Measurements from ENCODE around the gene MKX. TPM values are rescaled to one million over a fixed set of nuclear protein-coding genes. Genes with fewer than 3 reads are reported as not detected.

MKX gene
- total RNA-seq, 1 experiment from 2014 or later = 27.5 TPM

DNA sequence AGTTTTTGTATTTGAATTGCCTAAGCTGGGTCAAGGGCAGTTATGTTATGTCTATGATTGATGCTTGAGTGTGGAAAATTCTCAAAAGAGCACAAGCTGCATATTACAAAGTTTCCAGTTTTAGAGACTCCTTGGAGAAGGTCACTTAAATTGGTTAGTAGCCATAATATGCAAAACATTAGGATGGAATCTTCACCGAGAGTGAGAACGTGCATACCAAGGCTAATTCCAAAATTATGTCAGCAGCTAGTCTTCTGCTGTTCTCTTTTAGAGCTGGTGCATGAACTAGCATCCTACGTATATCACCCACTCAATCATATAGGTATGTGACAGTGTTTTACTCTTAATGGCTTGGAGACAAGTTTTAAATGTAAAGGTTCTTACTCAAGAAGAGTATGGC, 49.2 kb downstream of the MKX start (continued):
- TF ChIP-seq, protein P1, sequence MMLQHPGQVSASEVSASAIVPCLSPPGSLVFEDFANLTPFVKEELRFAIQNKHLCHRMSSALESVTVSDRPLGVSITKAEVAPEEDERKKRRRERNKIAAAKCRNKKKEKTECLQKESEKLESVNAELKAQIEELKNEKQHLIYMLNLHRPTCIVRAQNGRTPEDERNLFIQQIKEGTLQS (IDR thresholded peaks at IDR 0.05) = no peak
- no peak for TF ChIP-seq JUND (IDR thresholded peaks at IDR 0.05)
- TF ChIP-seq, protein P2, sequence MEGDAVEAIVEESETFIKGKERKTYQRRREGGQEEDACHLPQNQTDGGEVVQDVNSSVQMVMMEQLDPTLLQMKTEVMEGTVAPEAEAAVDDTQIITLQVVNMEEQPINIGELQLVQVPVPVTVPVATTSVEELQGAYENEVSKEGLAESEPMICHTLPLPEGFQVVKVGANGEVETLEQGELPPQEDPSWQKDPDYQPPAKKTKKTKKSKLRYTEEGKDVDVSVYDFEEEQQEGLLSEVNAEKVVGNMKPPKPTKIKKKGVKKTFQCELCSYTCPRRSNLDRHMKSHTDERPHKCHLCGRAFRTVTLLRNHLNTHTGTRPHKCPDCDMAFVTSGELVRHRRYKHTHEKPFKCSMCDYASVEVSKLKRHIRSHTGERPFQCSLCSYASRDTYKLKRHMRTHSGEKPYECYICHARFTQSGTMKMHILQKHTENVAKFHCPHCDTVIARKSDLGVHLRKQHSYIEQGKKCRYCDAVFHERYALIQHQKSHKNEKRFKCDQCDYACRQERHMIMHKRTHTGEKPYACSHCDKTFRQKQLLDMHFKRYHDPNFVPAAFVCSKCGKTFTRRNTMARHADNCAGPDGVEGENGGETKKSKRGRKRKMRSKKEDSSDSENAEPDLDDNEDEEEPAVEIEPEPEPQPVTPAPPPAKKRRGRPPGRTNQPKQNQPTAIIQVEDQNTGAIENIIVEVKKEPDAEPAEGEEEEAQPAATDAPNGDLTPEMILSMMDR (IDR thresholded peaks at IDR 0.05 in 2 of 3, conservative IDR thresholded peaks at IDR 0.05 in 1 of 3; ENCODE audit: borderline replicate concordance in 1 of 3, insufficient read depth in 1 of 3, low read depth in 2 of 3, low read length in 2 of 3) = no peak
- no peak for TF ChIP-seq CBX3 (IDR thresholded peaks at IDR 0.05; ENCODE audit: low read depth)

DNA sequence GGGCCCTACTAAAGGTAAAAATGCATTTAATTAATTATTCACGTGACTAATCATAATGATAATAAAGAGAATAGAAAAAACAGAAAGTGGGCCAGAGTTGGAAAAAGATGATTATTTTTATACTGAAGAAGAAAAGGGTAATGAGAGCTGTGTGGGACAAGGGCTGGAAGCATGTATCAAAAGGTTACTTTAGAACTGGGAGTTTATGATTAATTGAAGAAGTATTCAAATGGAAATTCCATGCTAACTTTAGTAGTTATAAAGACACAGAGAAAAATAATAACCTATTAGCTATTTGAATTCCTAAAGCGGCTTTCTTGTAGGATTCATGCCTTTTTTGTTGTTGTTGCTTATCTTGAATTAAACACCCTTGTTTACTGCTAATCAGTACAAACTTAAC, 49.9 kb downstream of the MKX start:
- Histone ChIP-seq H3K27ac (ENCODE audit: low read depth, low read length) (no peak overlapping the region), H3K9ac (ENCODE audit: low read length) (no peak overlapping the region), H3K4me2 (ENCODE audit: low read length) (no peak overlapping the region), H3K9me2 (ENCODE audit: insufficient read depth) (no peaks in the 10 kb centered on the region), H3K4me3 (replicated peaks in 1 of 2; ENCODE audit: low read depth in 1 of 2, low read length in 2 of 2) (no peak overlapping the region), H3K79me2 (ENCODE audit: insufficient read depth, low read length) (peaks cover 17% of the 10 kb centered on the region), H2AFZ (ENCODE audit: low read depth, low read length, poor library complexity, severe bottlenecking) (no peak overlapping the region), H3K36me3 (ENCODE audit: control insufficient read depth in 1 of 2, insufficient read depth in 2 of 2, low read length in 2 of 2) (no peaks in the 10 kb centered on the region), H3K4me1 (ENCODE audit: control insufficient read depth in 1 of 2, insufficient read depth in 2 of 2, low read length in 2 of 2) (no peaks in the 10 kb centered on the region), H3K27me3 (ENCODE audit: insufficient read depth, low read length) (no peaks in the 10 kb centered on the region), H4K20me1 (ENCODE audit: insufficient read depth) (no peaks in the 10 kb centered on the region), H3K9me3 (ENCODE audit: control insufficient read depth in 1 of 2, insufficient read depth in 1 of 2, low read depth in 1 of 2, low read length in 2 of 2) (no peaks in the 10 kb centered on the region)
- CTCF ChIA-PET = interaction anchor here (1.0 kb wide), 1 partner anchor 14 kb away, joined by 3 read pairs; no protein-coding TSS in a partner anchor
- intact Hi-C loops (cut with micrococcal nuclease) = no loop called here
- POLR2A ChIA-PET = interaction anchor here (0.6 kb wide), 1 partner anchor 51 kb away, joined by 3 read pairs; no protein-coding TSS in a partner anchor
- no peak for DNase-seq (ENCODE audit: low read depth, low spot score)
- no TSS peak for BruUV-seq (replicated peaks)
- no peak for ATAC-seq
- RAD21 ChIA-PET (ENCODE audit: low non-redundant PET in 1 of 2, low total read pairs in 2 of 2, uncharacterized antibody in 2 of 2, unreplicated experiment in 2 of 2) = no interaction called here
- no peak for TF ChIP-seq FOSL1 (IDR thresholded peaks at IDR 0.05; ENCODE audit: low read depth)
- TF ChIP-seq, protein P3, sequence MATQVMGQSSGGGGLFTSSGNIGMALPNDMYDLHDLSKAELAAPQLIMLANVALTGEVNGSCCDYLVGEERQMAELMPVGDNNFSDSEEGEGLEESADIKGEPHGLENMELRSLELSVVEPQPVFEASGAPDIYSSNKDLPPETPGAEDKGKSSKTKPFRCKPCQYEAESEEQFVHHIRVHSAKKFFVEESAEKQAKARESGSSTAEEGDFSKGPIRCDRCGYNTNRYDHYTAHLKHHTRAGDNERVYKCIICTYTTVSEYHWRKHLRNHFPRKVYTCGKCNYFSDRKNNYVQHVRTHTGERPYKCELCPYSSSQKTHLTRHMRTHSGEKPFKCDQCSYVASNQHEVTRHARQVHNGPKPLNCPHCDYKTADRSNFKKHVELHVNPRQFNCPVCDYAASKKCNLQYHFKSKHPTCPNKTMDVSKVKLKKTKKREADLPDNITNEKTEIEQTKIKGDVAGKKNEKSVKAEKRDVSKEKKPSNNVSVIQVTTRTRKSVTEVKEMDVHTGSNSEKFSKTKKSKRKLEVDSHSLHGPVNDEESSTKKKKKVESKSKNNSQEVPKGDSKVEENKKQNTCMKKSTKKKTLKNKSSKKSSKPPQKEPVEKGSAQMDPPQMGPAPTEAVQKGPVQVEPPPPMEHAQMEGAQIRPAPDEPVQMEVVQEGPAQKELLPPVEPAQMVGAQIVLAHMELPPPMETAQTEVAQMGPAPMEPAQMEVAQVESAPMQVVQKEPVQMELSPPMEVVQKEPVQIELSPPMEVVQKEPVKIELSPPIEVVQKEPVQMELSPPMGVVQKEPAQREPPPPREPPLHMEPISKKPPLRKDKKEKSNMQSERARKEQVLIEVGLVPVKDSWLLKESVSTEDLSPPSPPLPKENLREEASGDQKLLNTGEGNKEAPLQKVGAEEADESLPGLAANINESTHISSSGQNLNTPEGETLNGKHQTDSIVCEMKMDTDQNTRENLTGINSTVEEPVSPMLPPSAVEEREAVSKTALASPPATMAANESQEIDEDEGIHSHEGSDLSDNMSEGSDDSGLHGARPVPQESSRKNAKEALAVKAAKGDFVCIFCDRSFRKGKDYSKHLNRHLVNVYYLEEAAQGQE (IDR thresholded peaks at IDR 0.05; ENCODE audit: low read depth) = no peak
- TF ChIP-seq, protein P1 (IDR thresholded peaks at IDR 0.05) = no peak
- TF ChIP-seq SP1 (IDR thresholded peaks at IDR 0.05; ENCODE audit: low read depth) = no peak
- TF ChIP-seq CBX3 (IDR thresholded peaks at IDR 0.05; ENCODE audit: low read depth) = no peak
- no peak for TF ChIP-seq POLR2A (IDR thresholded peaks at IDR 0.05; ENCODE audit: borderline replicate concordance, extremely low read depth, insufficient read depth, insufficient read length)
- no peak for TF ChIP-seq YY1 (IDR thresholded peaks at IDR 0.05; ENCODE audit: extremely low read depth, insufficient replicate concordance, low read depth, low read length)
- TF ChIP-seq ELF1 (IDR thresholded peaks at IDR 0.05; ENCODE audit: borderline replicate concordance, low read depth) = no peak
- TF ChIP-seq, protein P2 (IDR thresholded peaks at IDR 0.05 in 2 of 3, conservative IDR thresholded peaks at IDR 0.05 in 1 of 3; ENCODE audit: borderline replicate concordance in 1 of 3, insufficient read depth in 1 of 3, low read depth in 2 of 3, low read length in 2 of 3) = no peak
- no peak for TF ChIP-seq POLR2AphosphoS5 (IDR thresholded peaks at IDR 0.05; ENCODE audit: low read depth, low read length)
- no peak for TF ChIP-seq SRF (IDR thresholded peaks at IDR 0.05; ENCODE audit: low read depth)
- no peak for TF ChIP-seq ZNF274 (IDR thresholded peaks at IDR 0.05; ENCODE audit: low read depth, low read length)
- TF ChIP-seq, protein P4, sequence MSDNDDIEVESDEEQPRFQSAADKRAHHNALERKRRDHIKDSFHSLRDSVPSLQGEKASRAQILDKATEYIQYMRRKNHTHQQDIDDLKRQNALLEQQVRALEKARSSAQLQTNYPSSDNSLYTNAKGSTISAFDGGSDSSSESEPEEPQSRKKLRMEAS (IDR thresholded peaks at IDR 0.05) = no peak
- TF ChIP-seq EZH2phosphoT487 (IDR thresholded peaks at IDR 0.05; ENCODE audit: borderline replicate concordance) = no peak
